ENCODE results near the gene HUS1.

The HUS1 gene

DNA sequence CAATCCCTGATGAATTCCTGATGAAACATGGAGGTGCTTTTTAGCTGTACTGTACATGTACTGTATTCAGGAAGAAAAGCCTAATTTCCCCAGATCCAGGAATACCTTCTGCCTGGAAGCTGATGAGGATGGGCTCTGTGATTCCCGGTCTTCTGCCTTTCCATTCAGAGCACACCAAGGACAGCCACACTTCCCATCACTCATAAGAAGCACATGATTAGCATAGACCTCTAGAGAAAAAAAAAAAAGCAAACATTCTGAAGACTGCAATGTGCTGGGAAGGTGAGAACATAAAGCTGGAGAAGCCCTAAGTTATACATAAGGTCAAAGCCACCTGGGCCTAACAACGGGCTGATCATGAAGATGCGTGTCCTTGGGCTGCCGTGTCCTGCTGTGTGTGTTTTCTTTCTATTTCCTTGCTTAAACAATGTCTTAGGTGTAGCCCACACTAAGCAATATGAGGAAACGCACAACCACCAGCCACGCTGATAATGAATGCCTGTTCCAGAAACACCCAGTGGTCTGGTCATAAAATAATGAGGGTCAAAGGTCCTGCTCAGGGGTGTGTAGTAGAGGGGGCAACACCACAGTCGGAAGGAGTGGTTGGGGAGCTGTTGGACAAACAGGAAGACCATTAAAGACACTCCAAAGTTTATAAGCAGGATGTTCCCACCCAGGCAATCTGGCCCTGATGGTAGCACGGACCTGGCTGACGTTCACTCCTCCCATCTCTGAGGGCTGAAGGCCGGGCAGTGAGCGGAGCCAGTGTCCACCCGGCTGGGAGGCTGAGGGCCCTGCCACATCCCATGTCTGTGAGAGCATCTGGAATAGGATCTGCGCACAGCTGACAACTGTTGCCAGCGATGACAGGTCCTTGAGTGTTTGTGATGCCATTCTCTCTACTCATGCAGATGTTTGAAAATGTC lies 39.1 kb downstream of the HUS1 start:
- TF ChIP-seq, protein P1, sequence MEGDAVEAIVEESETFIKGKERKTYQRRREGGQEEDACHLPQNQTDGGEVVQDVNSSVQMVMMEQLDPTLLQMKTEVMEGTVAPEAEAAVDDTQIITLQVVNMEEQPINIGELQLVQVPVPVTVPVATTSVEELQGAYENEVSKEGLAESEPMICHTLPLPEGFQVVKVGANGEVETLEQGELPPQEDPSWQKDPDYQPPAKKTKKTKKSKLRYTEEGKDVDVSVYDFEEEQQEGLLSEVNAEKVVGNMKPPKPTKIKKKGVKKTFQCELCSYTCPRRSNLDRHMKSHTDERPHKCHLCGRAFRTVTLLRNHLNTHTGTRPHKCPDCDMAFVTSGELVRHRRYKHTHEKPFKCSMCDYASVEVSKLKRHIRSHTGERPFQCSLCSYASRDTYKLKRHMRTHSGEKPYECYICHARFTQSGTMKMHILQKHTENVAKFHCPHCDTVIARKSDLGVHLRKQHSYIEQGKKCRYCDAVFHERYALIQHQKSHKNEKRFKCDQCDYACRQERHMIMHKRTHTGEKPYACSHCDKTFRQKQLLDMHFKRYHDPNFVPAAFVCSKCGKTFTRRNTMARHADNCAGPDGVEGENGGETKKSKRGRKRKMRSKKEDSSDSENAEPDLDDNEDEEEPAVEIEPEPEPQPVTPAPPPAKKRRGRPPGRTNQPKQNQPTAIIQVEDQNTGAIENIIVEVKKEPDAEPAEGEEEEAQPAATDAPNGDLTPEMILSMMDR (IDR thresholded peaks at IDR 0.05; ENCODE audit: control insufficient read depth, extremely low read depth, insufficient read depth): no peak
- no peak for DNase-seq (ENCODE audit: low read depth)
- no peak overlapping the region for H3K4me3 ChIP-seq (ENCODE audit: low read depth, low read length)

DNA sequence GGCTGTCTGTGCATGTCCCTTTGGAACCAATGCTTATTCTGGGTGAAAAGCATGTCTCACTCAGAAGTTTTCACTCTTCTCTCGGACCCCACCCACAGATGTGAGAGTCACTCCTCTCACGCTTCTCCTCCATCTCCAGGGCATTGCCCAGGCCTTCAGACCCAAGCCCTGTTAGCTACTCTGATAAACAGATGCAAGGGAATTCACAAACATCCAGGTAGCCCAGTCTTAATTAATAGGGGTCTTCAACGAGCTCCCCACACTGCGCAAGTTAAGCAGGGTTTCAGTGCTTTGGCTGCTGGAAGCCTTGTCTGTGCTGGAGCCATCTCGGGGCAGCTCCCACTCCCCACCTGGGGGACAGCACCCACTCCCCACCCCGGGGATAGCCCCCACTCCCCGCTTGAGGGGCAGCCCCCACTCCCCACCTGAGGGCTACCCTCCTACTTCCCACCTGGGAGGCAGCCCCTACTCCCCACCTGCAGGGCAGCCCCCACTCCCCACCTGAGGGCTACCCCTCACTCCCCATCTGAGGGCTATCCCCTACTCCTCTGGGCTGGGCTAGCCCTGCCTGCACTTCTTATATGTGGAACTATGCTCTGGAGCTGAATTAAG lies 39.9 kb downstream of the HUS1 start:
- TF ChIP-seq, protein P1 (IDR thresholded peaks at IDR 0.05; ENCODE audit: control insufficient read depth, extremely low read depth, insufficient read depth): no peak
- H3K4me3 ChIP-seq (ENCODE audit: low read depth, low read length): no peak overlapping the region
- no peak for DNase-seq (ENCODE audit: low read depth)

DNA sequence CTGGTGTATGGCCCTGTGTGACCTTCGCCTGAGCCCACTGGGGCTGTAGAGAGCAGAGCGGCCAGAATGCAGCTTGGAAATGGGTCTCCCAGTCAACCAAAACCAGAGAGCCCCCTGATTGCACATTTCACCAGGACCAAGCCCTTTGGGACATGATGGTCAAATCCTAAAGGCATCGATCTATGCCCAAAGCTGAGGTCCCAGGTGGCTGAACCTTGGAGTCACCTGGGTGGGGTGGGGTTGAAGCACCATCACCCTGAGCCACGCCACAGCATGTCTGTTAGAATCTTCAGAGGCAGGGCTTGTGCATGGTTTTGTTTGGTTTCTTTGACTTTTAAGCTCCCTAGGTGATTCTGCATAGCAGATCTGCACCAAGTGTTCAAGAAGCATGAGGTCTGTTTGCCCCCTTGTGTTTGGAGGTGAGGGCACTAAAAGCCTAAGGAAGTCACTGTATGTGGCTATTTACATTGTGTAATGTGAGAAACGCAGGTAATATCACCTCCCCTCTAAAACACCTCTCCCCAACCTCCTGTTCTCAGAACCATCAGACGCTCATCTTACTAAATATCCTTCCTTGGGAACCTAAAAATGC lies 40.7 kb downstream of the HUS1 start:
- no peak overlapping the region for H3K4me3 ChIP-seq (ENCODE audit: low read depth, low read length)
- DNase-seq (ENCODE audit: low read depth): peak; percentile 4
- TF ChIP-seq, protein P1 (IDR thresholded peaks at IDR 0.05; ENCODE audit: control insufficient read depth, extremely low read depth, insufficient read depth): 0 out of 2 replicates have a peak, but pooled peaks have one; percentile 22

DNA sequence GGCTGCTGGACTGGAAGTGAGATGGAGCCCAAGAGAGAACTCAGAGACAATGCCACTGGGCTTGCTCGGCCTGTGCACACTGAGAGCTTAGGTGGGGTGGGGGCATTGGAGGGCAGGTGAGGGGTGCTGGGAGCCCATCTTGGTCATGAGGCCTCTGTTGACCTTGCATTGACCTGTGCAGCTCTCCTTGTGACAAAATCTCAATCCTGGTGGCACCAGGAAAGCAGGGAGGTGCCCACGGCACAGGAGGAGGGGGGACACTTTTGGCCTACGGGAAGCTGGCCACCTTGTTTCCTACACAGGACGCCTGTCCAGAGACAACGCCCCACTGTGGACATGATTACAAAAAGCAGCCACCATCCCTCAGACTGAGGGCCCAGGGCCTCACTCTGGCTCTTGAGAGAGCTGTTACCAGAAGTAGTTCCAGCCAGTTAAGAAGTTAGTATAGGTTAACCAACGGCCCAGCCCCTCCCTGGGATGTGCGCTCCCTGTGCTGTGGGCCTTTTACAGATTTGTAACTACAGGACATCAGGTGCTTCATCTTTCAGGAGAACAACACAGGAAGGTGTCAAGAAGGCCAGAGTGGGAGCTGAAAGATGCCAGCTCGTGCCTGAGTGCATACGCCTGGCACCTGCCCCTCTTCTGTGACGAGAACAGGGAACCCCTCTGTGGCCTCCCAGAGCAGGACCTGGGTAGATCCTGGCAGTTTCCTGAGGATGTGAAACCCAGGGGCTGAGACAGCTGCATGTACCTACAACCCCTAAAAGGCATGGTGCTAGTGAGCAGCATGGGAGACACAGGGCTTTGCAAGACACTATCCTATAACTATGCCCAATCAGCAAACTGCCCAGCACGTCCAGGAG lies 41.5 kb downstream of the HUS1 start:
- TF ChIP-seq, protein P1 (IDR thresholded peaks at IDR 0.05; ENCODE audit: control insufficient read depth, extremely low read depth, insufficient read depth): no peak
- DNase-seq (ENCODE audit: low read depth): no peak
- no peak overlapping the region for H3K4me3 ChIP-seq (ENCODE audit: low read depth, low read length)

DNA sequence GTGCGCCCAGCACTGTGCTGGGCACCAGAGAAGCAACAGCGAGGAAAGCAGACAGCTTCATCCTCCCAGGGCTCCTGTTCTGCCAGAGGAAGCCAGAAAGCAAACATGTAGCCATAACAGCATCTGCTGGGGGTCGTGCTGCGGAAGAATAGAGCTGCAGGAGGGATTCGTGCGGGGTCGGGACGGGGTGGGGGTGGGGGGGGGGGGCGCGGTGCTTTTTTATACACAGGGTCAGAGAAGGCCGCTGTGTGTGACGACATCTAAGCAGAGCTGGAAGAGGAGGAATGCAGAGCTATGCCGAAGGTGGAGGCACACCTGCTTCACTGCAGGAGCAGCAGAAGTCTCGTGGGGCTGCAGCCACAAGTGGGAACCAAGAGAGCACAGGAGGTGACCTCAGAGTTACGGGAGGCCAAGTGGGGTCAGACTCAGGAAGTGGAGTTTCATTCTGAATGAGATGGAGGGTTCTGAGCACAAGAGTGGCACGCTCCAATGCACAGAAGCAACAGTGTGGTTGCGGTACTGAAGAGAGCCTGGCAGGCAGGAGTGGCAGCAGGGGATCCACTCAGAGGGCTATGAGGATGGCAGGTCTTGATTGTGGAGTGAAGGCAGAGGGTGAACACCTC lies 42.2 kb downstream of the HUS1 start:
- TF ChIP-seq, protein P1 (IDR thresholded peaks at IDR 0.05; ENCODE audit: control insufficient read depth, extremely low read depth, insufficient read depth): no peak
- DNase-seq (ENCODE audit: low read depth): no peak

DNA sequence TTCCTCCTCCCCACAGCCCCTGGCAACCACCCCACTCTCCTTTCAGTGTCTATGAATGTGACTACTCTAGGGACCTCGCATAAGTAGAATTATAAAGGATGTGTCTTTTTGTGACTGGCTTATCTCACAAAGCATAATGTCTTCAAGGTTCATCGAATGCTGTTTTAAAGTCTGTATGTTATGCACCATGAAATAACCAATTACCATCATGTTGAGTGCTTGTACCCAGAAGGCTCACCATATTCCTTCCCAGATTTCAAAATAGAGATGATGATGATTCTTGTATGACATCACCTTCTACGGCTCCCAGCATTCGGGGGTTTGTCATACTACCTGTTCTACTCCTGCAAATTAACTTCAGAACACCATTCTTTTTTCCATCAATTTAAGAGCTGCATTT lies 43.1 kb downstream of the HUS1 start:
- TF ChIP-seq, protein P1 (IDR thresholded peaks at IDR 0.05; ENCODE audit: control insufficient read depth, extremely low read depth, insufficient read depth): no peak
- no peak for DNase-seq (ENCODE audit: low read depth)
- no peak overlapping the region for H3K4me3 ChIP-seq (ENCODE audit: low read depth, low read length)

More for the DNA sequence above, 42.2 kb downstream of the HUS1 start:
- no peak overlapping the region for H3K4me3 ChIP-seq (ENCODE audit: low read depth, low read length)

Measured in LNCaP clone FGC (cell line).